ENCODE data around the gene COQ4.
"Not testable (repeated sequence)": the region's sequence is repeated elsewhere in the genome, so short reads cannot be mapped to it uniquely, and the experiment has no call there.

Gene COQ4

DNA sequence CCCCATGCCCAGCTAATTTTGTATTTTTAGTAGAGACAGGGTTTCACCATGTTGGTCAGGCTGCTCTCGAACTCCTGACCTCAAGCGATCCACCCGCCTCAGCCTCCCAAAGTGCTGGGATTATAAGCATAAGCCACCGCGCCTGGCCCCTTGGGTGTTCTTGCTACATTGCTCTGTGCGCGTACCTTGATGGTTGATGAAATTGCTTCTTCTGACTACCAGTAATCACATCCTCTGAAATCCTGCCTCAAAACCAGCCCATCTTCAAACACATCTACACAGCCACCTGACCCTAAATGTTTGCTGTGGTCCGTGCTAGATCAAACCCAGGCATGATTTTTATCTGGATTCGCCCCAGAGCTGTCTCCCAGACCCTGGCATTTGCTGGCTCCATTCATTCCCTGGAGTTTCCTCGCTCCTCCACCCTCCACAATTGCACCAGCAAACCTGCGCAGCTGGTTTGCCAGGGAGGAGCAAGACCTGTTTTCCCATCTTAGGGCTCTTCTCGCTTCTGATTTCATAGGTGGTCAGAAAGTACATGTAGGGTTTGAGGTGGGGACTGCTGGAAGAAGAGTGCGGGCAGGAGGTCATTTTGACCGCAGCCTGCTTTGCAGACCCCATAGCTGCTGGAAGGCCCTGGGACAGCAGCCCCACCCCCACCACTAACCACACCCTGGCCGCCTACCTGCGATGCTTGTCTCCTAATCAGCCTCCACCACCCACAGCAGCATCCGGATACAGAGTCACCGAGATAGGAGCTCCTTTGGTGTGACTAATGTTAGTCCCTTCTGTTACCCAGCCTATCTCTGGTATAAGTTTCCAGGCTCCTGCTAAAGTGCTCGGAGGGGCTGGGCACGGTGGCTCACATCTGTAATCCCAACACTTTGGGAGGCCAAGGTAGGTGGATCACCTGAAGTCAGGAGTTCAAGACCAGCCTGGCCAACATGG, 23.8 kb upstream of the COQ4 start:
- DNase-seq = no peak

DNA sequence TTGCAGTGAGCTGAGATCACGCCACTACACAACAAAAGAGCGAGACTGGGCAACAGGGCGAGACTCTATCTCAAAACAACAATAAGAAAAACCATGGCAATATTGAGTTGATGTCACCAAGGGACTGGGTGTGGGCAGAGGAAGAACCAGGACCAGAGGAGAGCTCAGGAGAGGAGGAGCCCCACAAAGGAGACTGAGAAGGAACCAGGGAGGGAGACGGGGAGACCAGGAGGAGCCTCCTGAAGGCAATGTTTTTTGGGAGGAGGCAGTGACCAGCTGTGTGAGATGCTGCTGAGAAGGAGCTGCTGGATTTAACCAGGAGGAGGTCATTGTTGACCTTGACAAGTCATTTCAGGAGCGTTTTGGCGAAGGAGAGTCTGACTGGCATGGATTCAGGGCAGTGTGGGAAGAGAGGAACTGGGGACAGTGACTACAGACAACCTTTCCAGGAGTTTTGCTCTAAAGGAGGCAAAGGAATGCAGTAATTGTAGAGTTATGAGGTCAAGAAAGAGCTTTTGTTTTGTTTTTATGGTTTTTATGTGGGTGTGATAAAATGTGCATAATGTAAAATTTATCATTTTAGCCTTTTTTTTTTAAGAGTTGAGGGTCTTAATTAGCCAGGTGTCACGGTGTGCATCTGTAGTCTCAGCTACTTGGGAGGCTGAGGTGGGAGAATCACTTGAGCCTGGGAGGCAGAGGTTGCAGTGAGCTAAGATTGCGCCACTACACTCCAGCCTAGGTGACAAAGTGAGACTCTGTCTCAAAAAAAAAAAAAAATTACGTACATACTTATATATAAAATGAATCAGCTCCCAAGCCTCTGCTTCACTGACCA, 18.3 kb upstream of the COQ4 start:
- no peak for DNase-seq

- DNase-seq = no peak
Measured at GRCh38 chr9:128304971-128305288, 17.7 kb upstream of the COQ4 start.

GRCh38 chr9:128309551-128309950, 13.1 kb upstream of the COQ4 start:
- DNase-seq = no peak

DNA sequence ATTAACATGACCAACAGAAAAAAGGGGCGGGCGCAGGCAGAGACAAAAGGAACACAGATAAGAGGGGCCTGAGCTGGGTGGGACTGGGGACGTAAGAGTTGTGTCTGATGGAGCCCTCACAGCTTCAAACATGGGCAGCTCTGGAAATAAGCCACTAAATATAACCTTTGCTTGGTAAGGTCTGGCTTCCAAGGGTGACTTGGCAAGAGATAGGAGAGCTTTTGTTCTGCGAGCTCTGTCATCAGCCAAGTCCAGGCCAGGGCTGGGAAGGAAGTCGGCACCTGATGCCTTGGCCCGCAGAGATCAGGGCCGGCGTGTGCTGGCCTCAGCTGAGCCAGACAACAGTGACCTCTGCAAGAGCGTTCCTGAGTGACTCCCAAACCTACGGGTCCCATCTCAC, 12.2 kb upstream of the COQ4 start:
- DNase-seq = peak in 3 of 56 donors; percentile 9 to 25 (median 19)

DNA sequence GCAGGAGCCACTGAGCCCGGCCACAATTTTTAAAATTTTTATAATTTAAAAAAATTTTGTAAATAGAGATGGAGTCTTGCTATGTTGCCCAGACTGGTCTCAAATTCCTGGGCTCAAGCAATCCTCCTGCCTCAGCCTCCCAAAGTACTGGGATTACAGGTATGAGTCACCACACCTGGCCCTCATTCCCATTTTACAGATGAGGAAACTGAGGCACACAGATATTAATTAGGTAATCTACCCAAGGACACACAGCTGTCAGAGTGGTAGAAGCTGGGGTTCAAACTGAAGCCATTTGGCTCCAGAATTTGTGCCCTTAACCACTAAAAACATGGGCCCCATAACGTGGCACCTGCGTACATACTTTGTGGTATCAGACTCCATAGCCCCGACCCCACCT, 7.9 kb upstream of the COQ4 start:
- no peak for DNase-seq

DNA sequence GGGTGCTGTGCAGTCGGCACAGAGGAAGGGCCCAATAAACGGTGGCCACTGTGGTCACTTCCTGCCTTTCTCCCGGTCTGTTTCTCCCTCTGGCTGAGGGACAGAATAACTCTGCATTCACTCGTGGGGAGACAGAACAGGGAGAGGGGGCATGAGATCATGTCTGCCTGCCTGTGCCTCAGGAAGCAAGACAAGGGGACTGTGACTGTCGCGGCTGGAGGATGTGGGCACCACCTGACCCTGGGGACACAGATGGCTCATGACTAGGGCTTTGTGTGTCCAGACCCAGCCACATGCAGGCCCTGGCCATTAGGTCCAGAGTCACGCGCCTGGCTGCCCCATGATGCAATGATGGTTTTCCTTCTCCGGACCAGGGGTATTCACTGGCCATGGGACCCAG, 6.2 kb upstream of the COQ4 start:
- DNase-seq = peak in 54 of 56 donors; percentile 33 to 97 (median 89)

DNA sequence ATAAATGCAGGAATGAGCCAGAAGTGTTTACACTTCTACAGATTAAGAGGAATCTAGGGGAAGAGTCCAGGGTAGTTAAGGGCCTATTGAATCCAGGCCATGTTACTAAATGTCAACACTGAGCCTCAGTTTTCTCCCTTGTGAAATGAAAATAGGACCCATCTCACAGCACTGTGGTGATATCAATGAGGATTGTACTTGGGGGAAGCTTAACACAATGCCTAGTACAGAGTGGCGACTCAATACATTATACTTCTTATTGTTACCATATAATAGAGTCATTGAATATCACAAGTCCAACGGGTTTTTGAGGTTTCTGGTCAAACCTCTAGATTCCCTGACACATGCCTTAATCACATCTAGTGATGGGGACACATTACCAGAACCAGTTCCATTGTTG, 5.0 kb upstream of the COQ4 start:
- DNase-seq = no peak

DNA sequence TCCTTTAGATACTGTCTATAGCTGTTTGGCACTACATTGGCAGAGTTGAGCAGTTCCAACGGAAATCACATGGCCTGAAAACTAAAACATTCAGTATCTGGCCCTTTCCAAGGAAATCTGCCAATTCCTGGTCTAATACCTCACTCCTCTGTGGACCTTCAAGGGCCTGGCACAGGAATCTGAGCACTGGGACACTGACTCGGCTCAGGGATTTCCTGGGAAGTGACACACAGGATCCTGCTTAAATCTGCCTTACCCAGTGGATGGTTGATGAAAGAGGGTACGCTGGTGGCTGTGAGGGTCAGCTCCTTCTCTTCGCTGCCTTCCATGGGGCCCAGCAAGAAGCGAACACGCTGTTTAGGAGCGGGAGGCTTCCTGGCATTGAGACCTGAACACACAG, 1.3 kb upstream of the COQ4 start:
- DNase-seq = no peak

DNA sequence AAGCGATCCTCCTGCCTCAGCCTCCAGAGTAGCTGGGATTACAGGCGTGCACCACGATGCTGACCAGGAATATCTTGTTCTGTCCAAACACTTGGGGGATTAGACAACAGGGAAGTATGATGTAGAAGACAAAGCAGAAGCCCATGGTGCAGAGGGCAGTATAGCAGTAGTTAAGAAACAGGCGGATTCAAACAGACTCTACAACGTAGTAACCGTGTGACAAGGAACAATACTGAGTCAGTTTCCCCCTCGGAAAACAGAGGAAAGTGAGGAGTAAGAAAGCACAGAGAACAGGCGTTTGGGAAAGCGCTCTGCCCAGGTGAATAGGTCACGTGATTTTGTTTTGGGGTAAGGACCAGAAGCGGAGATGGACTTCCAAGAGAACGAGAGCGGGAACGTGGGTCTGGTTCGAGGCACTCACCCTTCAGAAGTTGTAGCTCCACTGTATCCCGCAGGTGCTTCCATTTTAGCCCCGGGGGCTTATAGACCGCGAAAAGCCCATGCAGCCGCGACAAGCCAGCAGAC, 698 bp upstream of the COQ4 start:
- no peak for DNase-seq

DNA sequence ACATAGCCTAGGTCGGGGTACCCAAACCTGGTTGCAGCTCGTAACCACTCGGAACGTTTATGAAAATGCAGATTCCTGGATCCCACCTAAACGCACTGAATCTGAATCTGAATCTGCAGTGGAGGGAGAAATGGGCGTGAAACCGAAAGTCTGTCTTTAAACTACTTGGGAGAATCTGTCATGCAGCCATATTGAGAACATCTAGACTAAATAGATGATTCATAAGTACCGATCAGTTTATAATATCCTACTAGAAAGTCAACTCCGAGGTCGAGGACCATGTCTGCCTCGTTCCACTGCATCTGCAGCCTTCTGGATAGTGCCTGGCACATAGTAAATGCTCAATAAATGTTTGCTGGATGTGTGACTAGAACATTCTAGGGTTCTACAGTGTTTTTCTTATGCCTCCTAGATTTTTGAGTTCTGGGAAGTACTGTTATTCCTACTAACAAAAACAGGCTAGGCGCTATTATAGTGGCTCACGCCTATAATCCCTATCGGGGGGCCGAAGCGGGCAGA, 632 bp downstream of the COQ4 start:
- no peak for DNase-seq

DNA sequence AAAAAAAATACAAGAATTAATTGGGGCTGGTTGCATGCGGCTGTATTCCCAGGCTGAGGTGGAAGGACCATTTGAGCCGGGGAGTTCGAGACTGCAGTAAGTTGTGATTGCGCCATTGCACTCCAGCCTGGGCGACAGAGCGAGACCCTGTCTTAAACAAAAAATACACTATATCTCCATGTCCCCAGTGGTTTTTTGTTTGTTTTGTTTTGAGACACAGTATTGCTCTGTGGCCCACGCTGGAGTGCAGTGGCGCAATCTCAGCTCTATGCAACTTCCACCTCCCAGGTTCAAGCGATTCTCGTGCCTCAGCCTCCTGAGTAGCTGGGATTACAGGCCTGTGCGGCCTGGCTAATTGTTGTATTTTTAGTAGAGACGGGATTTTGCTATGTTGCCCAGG, 1.2 kb downstream of the COQ4 start:
- DNase-seq = no peak

DNA sequence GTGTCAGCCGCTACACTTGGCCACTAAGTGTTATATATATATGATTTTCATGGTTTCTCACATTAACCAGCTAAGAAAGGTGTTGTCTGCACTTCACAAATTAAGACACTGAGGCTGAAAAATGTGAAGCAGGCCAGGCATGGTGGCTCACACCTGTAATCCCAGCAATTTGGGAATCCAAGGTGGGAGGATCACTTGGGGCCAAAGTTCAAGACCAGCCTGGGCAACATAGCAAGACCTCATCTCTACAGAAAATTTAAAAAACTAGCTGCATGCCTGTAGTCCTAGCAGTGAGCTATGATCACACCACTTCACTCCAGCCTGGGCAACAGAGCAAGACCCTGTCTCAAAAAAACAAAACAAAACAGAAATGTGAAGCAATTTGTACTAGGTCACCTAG, 1.8 kb downstream of the COQ4 start:
- no peak for DNase-seq

- no peak for DNase-seq
Measured at GRCh38 chr9:128325629-128326028, 3.0 kb downstream of the COQ4 start.

- no peak for DNase-seq
Measured at GRCh38 chr9:128333451-128333869, 10.8 kb downstream of the COQ4 start.

DNA sequence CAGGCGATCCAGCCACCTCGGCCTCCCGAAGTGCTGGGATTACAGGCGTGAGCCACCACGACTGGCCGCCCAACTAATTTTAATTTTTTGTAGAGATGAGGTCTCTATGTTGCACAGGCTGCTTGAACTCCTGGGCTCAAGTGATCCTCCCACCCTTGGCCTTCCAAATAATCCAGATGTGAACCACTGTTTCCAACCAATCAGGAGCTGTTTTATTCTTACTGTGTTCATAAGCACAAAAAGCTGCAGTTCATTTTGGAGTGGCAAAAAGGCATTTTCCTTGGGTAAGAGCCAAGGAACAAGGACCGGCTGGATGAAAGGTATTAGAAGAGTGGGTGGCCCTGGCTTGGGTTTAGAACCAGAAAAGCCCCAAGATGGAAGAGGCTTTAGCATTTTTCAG, 12.5 kb downstream of the COQ4 start:
- no peak for DNase-seq

DNA sequence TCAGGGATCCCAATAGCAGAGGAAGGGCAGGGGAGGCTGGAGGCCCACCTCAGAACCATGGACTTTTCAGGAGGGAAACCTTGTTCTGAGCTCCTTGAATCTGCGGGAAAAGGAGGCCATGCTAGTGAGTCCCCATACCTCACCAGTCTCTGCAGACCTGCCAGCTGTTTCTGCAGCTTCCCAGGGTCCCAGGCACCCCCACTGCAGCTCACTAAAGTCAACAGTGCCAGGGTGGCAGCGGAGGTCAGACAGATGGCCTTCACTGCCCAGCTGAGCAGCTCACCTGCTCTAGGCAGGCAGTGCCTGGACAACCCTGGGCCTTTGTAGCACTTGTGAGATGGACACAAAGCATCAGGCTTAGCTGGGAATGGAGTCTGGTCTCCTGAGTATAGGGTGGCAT, 13.3 kb downstream of the COQ4 start:
- no peak for DNase-seq

GRCh38 chr9:128337936-128338335, 15.3 kb downstream of the COQ4 start:
- no peak for DNase-seq

DNA sequence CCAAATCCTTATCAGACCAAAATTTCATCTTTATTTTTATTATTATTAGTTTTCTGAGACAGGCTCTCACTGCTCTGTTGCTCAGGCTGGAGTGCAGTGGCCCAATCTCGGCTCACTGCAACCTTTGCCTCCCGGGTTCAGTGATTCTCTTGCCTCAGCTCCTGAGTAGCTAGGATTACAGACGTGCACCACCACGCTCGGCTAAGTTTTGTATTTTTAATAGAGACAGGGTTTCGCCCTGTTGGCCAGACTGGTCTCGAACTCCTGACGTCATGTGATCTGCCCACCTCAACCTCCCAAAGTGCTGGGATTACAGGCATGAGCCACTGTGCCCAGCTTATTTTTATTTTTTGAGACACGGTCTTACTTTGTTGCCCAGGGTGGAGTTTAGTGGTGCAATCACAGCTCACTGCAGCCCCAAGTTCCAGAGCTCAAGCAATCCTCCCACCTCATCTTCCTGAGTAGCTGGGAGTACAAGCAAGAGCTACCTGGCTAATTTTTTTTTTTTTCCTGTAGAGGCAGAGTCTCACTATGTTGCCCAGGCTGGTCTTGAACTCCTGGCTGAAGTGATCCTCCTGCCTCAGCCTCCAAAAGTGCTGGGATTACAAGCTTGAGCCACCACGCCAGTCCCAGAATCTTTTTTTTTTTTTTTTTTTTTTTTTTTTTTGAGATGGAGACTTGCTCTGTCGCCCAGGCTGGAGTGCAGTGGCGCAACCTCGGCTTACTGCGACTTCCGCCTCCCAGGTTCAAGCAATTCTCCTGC, 16.4 kb downstream of the COQ4 start:
- DNase-seq = not testable (repeated sequence)

GRCh38 chr9:128339761-128340690, 17.4 kb downstream of the COQ4 start, which contains the start of gene SLC27A4:
Gene SLC27A4, plus strand, starts transcription at chr9:128340527. Its CDS starts 2,606 bp downstream, at chr9:128343133.
- DNase-seq = peak in 51 of 56 donors; percentile 8 to 81 (median 53)
